Natural killer cell treated with Interleukin-12 subunit alpha and Interleukin-12 subunit beta and Interleukin-15 and Interleukin-18, amount 100 ng/mL, for 72 hours (primary cell): ENCODE results near the gene UBE2D3. TPM values are rescaled to one million over a fixed set of nuclear protein-coding genes. Genes with fewer than 3 reads are reported as not detected.
A peak's percentile ranks its signal among the peaks of the same experiment; 100 is the strongest.
"Not testable (repeated sequence)": the region's sequence is repeated elsewhere in the genome, so short reads cannot be mapped to it uniquely, and the experiment has no call there.

Experiments
- ATAC-seq, 2 donors: fragments of 150-1000 bp; cut with Tn5 transposase in 1 of 2; sonication (Bioruptor Pico), chemical (Tn5 transposase) in 1 of 2; 2 replicates each; pipeline ENCODE4 v1.10.0; 2021
- DNase-seq: peaks from one replicate; pipeline ENCODE4 v3.0.0; 2022; ENCODE audit warnings: low spot score
- H3K27ac Mint-ChIP-seq, 2 donors: 1 replicate in 1 of 2; 2 replicates in 1 of 2; pipeline ENCODE4 v1.8.0; 2022; ENCODE audit warnings: mixed read lengths in 2 of 2, mild to moderate bottlenecking in 1 of 2, moderate library complexity in 1 of 2
- H3K27me3 Mint-ChIP-seq, 2 donors: 1 replicate in 1 of 2; 2 replicates in 1 of 2; pipeline ENCODE4 v1.8.0; 2022; ENCODE audit warnings: mixed read lengths in 2 of 2
- H3K36me3 Mint-ChIP-seq: one replicate; pipeline ENCODE4 v1.8.0; 2022; ENCODE audit warnings: mixed read lengths
- H3K4me1 Mint-ChIP-seq, 2 donors: 1 replicate in 1 of 2; 2 replicates in 1 of 2; pipeline ENCODE4 v1.8.0; 2022; ENCODE audit warnings: low read depth in 2 of 2, mixed read lengths in 2 of 2, mild to moderate bottlenecking in 1 of 2
- H3K4me3 Mint-ChIP-seq: one replicate; pipeline ENCODE4 v1.8.0; 2022; ENCODE audit warnings: mixed read lengths
- H3K9me3 Mint-ChIP-seq: 2 replicates; pipeline ENCODE4 v1.8.0; 2022; ENCODE audit warnings: mixed read lengths
- total RNA-seq, 2 donors: library from RNA; stranded (reverse); gene quantifications; one replicate each; pipeline ENCODE4 v1.2.3, GENCODE V29; 2022

The UBE2D3 gene
- total RNA-seq: 100 to 1,000 TPM; 400 to 403 TPM

- peak; percentile 96 for DNase-seq
- H3K27ac Mint-ChIP-seq: no peak within 1 kb of the TSS
- H3K4me1 Mint-ChIP-seq: peaks cover 29 to 37% of the 10 kb centered on the region in 2 donors
- no peaks in the 10 kb centered on the region for H3K9me3 Mint-ChIP-seq
- H3K4me3 Mint-ChIP-seq: no peak within 1 kb of the TSS
- ATAC-seq: peak; percentile 74 to 81
- no peaks in the 10 kb centered on the region for H3K27me3 Mint-ChIP-seq
- H3K36me3 Mint-ChIP-seq: peaks cover 4% of the 10 kb centered on the region
Measured at GRCh38 chr4:102826890-102827673, at the start of gene UBE2D3. Gene UBE2D3, minus strand, starts transcription at chr4:102827551. Its CDS starts 1,043 bp downstream, at chr4:102826508.

GRCh38 chr4:102871772-102872171 lies 44.4 kb upstream of the UBE2D3 start:
- Mint-ChIP-seq H3K27ac (no peak overlapping the region), H3K27me3 (no peaks in the 10 kb centered on the region), H3K4me3 (peak overlapping the region; percentile 37), H3K36me3 (peaks cover 18% of the 10 kb centered on the region), H3K9me3 (no peaks in the 10 kb centered on the region), H3K4me1 (peaks cover 19 to 30% of the 10 kb centered on the region in 2 donors)
- ATAC-seq: no peak
- no peak for DNase-seq

- DNase-seq (no peak), ATAC-seq (peak in 1 of 2 donors; percentile 22)
- Mint-ChIP-seq H3K36me3 (peaks cover under 1% of the 10 kb centered on the region), H3K4me3 (peak overlapping the region; percentile 94), H3K9me3 (no peaks in the 10 kb centered on the region), H3K27me3 (no peaks in the 10 kb centered on the region), H3K27ac (peak overlapping the region; percentile 95 to 96), H3K4me1 (peaks cover 22 to 25% of the 10 kb centered on the region in 2 donors)
Measured at GRCh38 chr4:102869569-102870197, 42.3 kb upstream of the UBE2D3 start.

- Mint-ChIP-seq H3K27ac (peak within 1 kb of the TSS; percentile 95 to 96), H3K36me3 (no peaks in the 10 kb centered on the region), H3K4me1 (peaks cover 22 to 24% of the 10 kb centered on the region in 2 donors), H3K9me3 (no peaks in the 10 kb centered on the region), H3K27me3 (no peaks in the 10 kb centered on the region), H3K4me3 (peak within 1 kb of the TSS; percentile 94)
- peak; percentile 96 for DNase-seq
- ATAC-seq: peak; percentile 96 to 97
Measured at GRCh38 chr4:102868781-102869568, 41.6 kb upstream of the UBE2D3 start, which contains the start of gene CISD2. Gene CISD2, plus strand, starts transcription at chr4:102868992. Its CDS starts 93 bp downstream, at chr4:102869085.

GRCh38 chr4:102868153-102868780 lies 40.9 kb upstream of the UBE2D3 start:
- ATAC-seq (no peak), DNase-seq (no peak)
- H3K4me3 Mint-ChIP-seq: peak overlapping the region; percentile 94
- H3K4me1 Mint-ChIP-seq: peaks cover 22 to 24% of the 10 kb centered on the region in 2 donors
- H3K27ac Mint-ChIP-seq: peak overlapping the region; percentile 95 to 96
- no peaks in the 10 kb centered on the region for H3K36me3 Mint-ChIP-seq
- no peaks in the 10 kb centered on the region for H3K9me3 Mint-ChIP-seq
- H3K27me3 Mint-ChIP-seq: no peaks in the 10 kb centered on the region

- ATAC-seq (no peak), DNase-seq (no peak)
- Mint-ChIP-seq H3K27ac (peak overlapping the region; percentile 95 to 96), H3K4me1 (peaks cover 18 to 24% of the 10 kb centered on the region in 2 donors), H3K27me3 (no peaks in the 10 kb centered on the region), H3K4me3 (peak overlapping the region; percentile 94), H3K36me3 (no peaks in the 10 kb centered on the region), H3K9me3 (no peaks in the 10 kb centered on the region)
Measured at GRCh38 chr4:102867278-102868152, 40.2 kb upstream of the UBE2D3 start.

- not testable (repeated sequence) for DNase-seq, H3K36me3 Mint-ChIP-seq, ATAC-seq, H3K9me3 Mint-ChIP-seq, H3K4me3 Mint-ChIP-seq, H3K27me3 Mint-ChIP-seq
- Mint-ChIP-seq H3K27ac (peak overlapping the region; percentile 9 to 68), H3K4me1 (peaks cover 15 to 24% of the 10 kb centered on the region in 2 donors)
Measured at GRCh38 chr4:102865327-102865726, 38.0 kb upstream of the UBE2D3 start.

- Mint-ChIP-seq H3K27me3 (no peaks in the 10 kb centered on the region), H3K4me3 (no peak overlapping the region), H3K27ac (no peak overlapping the region), H3K36me3 (peaks cover 20% of the 10 kb centered on the region), H3K9me3 (peaks cover 16% of the 10 kb centered on the region), H3K4me1 (peaks cover 0 to 12% of the 10 kb centered on the region in 2 donors)
- no peak for DNase-seq
- no peak for ATAC-seq
Measured at GRCh38 chr4:102862747-102863146, 35.4 kb upstream of the UBE2D3 start.

GRCh38 chr4:102862016-102862415 lies 34.7 kb upstream of the UBE2D3 start:
- no peak for ATAC-seq
- H3K27ac Mint-ChIP-seq: no peak overlapping the region
- no peaks in the 10 kb centered on the region for H3K27me3 Mint-ChIP-seq
- no peak overlapping the region for H3K4me3 Mint-ChIP-seq
- H3K4me1 Mint-ChIP-seq: peaks cover 0 to 12% of the 10 kb centered on the region in 2 donors
- DNase-seq: no peak
- peaks cover 20% of the 10 kb centered on the region for H3K36me3 Mint-ChIP-seq
- peaks cover 16% of the 10 kb centered on the region for H3K9me3 Mint-ChIP-seq

- ATAC-seq (no peak), DNase-seq (no peak)
- H3K27ac Mint-ChIP-seq: no peak overlapping the region
- no peak overlapping the region for H3K4me3 Mint-ChIP-seq
- peaks cover 0 to 12% of the 10 kb centered on the region in 2 donors for H3K4me1 Mint-ChIP-seq
- H3K36me3 Mint-ChIP-seq: peaks cover 20% of the 10 kb centered on the region
- H3K27me3 Mint-ChIP-seq: no peaks in the 10 kb centered on the region
- H3K9me3 Mint-ChIP-seq: peaks cover 16% of the 10 kb centered on the region
Measured at GRCh38 chr4:102860611-102861324, 33.4 kb upstream of the UBE2D3 start.

GRCh38 chr4:102858828-102859464 lies 31.6 kb upstream of the UBE2D3 start:
- Mint-ChIP-seq H3K4me1 (no peaks in the 10 kb centered on the region), H3K27me3 (no peaks in the 10 kb centered on the region), H3K4me3 (no peak overlapping the region), H3K27ac (no peak overlapping the region), H3K36me3 (peaks cover 20% of the 10 kb centered on the region), H3K9me3 (peaks cover 16% of the 10 kb centered on the region)
- no peak for DNase-seq
- no peak for ATAC-seq

GRCh38 chr4:102850370-102850769 lies 23.0 kb upstream of the UBE2D3 start:
- no peak overlapping the region for H3K27ac Mint-ChIP-seq
- H3K4me1 Mint-ChIP-seq: peaks cover 5 to 6% of the 10 kb centered on the region in 2 donors
- no peak overlapping the region for H3K4me3 Mint-ChIP-seq
- H3K27me3 Mint-ChIP-seq: no peaks in the 10 kb centered on the region
- DNase-seq: no peak
- no peaks in the 10 kb centered on the region for H3K36me3 Mint-ChIP-seq
- no peaks in the 10 kb centered on the region for H3K9me3 Mint-ChIP-seq
- ATAC-seq: no peak
